Hematopoietic multipotent progenitor cell treated with erythropoietin and hydrocortisone succinate and interleukin-3 and kit ligand, for 8 days (in vitro differentiated cells): Measurements from ENCODE around the gene MYH6.
"Not testable (repeated sequence)": the region's sequence is repeated elsewhere in the genome, so short reads cannot be mapped to it uniquely, and the experiment has no call there.

Experiments used
- DNase-seq: peaks from one replicate; pipeline ENCODE4 v3.0.0-alpha.2; 2015

The MYH6 gene

DNA sequence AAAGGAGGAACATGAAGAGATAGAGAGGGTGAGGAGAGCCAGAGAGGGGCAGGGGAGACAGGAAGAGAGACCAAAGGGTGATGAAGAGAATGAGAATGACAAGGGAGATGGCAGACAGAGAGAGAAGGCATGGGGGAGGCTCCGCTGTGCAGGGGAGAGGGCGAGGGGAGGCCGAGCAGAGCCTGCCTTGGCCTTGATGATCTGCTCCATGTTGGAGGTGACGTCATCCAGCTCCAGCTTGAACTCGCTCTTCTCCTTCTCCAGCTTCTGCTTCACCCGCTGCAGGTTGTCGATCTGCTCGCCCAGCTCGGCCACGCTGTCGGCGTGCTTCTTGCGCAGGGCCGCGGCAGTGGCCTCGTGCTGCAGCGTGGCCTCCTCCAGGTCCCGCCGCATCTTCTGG lies 18.2 kb downstream of the MYH6 start:
- DNase-seq: not testable (repeated sequence)

DNA sequence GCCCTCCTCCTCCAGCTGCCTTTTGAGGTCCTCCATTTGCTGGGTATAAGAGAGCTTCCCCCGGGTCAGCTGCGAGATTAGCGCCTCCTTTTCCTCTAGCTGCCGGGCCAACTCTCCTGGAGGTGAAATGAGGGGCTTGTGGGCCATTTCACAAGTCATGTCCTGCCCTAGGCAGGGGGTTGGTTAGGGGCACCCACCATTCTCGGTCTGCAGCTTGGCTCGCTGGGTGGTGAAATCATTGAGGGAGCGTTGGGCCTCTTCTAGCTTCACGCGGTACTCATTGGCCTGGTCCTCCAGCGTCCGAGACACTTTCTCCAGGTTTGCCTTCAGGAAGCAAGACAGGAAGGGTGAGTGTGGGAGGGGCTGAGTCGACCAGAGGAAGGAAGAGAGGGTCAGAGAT lies 18.7 kb downstream of the MYH6 start:
- no peak for DNase-seq

DNA sequence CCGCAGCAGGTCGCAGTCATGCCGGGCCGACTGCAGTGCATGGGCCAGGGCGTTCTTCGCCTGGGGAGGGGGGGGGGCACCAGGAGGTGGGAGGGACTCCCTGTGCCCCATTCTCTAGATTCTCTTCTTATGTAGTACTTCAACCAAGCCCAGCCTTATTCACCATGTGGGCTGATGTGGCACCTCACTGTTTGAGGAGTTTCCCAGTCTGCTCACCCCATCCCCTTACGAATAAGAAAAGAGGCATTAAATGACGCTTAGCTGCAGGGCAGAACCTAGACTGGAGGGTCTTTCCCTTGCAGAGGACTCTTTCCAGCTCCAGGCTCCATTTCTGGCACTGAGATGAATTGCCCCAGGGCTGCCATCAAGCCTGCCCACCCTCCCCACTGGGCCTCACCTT lies 19.1 kb downstream of the MYH6 start:
- no peak for DNase-seq

DNA sequence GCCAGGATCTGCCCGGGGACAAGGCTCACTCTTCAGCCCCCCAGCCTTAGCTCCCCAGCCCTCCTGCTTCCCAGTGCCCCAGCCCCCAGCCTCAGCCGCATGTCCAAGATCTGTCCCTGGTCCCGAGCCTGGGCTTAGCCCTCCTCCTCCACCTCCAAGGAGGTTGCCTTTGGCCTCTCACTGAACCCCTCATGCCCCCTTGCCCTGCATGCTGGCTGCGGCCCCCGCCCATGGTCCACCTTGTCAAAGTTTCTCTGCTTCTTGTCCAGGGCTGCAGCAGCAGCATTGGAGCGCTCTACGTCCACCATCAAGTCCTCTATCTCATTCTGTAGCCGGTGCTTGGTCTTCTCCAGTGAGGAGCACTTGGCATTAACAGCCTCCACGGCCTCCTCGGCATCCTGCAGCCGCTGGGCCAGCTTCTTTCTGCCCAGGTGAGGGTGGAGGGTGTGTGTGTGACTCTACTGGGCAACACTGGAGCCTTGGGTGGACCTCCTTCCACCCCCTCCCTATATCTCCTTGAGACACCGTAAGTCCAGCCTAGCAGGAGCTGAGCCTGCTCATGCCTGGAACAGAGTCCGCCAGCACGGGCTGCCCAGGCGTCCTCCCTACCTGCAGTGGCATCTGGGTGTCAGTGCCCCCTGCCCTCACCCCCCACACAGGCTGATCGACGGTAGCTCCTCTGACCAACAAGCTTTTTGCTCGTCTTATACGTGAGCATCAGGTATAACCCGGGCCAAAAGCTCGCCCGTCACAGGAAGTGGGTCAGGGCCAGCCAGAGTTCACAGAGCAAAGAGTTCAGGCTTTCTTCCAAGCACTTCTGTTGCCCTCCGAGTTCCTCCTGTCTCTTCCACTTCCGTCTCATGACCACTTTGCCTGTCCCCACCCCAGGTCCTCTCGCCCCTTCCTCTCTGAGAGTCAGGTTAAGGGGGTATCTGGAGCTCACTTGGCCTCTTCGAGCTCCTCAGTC lies 19.9 kb downstream of the MYH6 start:
- no peak for DNase-seq

DNA sequence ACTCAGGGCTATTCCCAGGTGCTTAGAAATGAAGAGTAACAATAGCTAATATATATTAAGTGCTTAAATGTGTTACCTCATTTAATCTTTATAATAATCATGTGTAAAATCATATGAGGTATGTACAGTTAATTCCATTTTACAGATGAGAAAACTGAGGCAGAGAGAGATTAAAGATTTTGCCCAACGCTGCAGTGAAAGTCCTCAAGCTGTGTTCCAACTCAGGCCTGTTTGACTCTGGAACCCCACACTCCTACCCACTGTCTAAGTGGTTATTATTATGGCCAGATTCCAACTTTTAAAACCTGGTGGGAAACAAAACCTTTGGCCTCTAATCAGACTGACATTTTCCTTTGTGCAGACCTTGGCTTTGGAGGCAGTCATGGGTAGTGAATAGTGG lies 21.1 kb downstream of the MYH6 start:
- no peak for DNase-seq

DNA sequence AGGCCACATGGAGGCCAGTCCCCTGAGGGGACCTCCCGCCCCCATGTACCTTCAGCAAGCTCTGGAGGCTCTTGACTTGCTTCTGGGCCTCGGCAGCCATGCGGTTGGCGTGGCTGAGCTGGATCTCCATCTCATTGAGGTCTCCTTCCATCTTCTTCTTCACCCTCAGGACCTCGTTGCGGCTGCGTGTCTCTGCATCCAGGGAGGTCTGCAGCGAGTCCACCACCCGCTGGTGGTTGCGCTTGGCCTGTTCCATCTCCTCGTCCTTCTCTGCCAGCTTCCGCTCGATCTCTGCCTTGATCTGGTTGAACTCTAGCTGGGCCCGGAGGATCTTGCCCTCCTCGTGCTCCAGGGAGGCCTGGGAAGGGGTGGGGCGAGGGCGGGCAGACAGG lies 21.8 kb downstream of the MYH6 start:
- not testable (repeated sequence) for DNase-seq

DNA sequence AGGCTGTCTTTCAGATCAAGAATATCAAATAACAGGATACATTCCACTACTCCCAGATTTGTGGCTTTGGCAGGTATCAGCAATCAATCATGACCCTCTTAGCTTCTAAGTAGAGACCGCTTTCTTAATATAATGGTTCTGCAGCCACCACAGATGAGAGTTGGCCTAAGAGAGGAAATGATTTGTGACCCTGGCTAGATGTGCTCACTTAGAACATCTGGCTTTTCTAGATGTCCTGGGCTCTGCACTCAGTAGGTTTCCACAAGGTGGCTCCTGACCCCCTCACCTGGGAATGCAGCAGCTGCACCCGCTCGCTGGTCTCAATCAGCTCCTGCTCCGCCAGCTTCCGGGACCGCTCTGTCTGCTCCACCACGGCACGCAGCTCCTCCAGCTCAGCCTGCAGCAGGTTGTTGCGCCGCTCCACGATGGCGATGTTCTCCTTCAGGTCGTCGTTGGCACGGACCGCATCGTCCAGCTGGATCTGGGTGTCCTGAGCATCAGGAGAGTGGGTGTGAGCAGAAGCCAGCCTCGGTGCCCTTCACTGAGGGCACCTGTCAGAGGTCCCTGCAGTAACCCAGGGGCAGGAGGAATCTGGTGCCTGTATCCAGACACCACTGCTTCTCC lies 22.3 kb downstream of the MYH6 start:
- DNase-seq: no peak

DNA sequence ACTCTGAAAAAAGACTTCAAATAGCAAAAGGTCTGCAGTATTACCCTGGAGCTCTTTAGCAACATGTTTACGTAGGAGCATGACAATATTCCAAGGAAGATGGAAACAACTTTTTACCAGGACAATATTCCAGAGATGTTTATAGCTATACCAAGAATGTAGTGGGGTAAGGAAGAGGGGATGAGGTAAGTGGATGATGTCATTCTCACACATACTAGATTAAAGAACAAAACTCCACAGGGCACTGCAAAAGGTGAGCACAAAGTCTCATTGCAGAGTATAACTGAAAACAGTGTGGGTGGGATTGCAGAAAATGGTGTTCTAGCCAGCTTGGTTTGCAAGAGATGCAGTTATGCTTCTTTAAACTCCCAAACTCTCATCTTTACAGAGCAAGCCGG lies 22.8 kb downstream of the MYH6 start:
- no peak for DNase-seq

DNA sequence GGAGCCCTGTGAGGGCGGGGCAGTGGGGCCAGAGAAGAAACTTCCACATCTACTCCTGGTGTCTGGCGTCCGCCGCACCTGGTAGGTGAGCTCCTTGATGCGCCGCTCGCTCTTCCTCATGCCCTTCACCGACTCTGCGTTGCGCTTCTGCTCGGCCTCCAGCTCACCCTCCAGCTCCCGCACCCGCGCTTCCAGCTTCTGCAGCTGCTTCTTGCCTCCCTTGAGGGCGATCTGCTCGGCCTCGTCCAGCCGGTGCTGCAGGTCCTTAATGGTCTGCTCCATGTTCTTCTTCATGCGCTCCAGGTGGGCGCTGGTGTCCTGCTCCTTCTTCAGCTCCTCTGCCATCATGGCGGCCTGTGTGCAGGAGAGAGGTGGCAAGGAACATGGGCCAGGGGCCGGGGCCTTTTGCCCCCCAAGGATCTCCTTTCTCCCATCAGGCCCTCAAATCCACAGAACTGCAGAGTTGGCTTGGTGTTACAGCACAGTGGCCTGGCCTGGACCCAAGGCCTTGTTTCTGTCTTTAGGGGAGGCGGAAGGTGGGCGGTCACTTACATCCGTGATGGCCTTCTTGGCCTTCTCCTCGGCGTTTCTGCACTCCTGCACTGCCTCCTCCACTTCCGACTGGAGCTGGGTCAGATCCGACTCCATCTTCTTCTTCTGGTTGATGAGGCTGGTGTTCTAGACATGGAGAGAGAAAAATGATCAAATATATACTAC lies 23.6 kb downstream of the MYH6 start:
- DNase-seq: no peak

DNA sequence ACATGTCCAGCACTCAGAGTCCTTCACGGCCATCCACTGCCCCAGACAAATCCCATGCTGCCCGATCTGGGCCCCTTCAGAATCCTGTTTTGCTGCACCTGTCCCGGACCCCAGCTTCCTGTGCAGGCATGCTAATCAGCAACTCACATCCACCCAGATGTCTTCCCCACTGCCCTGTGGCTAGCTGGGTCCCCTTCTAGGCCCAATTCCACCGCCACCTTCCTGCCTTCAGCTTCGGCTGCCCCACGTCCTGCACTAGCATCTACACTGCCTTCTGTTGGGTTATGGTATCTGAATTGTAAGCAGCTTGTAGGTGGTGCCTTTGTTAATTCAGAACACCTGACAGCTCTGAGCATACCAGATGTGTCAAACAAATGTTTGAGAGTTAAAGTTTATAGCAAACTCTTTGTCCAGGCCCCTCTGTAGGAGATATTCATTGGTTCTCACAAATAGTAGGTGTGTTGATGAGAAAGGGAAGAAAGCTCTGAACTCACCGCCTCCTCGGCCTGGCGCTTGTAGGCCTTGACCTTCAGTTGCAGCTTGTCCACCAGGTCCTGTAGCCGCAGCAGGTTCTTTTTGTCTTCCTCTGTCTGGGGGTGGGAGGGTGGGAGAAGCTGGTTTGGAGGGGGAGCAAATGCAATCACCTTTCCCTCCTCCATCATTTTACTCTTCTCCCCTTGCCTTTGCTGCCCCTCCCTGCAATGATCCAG lies 25.2 kb downstream of the MYH6 start:
- no peak for DNase-seq

DNA sequence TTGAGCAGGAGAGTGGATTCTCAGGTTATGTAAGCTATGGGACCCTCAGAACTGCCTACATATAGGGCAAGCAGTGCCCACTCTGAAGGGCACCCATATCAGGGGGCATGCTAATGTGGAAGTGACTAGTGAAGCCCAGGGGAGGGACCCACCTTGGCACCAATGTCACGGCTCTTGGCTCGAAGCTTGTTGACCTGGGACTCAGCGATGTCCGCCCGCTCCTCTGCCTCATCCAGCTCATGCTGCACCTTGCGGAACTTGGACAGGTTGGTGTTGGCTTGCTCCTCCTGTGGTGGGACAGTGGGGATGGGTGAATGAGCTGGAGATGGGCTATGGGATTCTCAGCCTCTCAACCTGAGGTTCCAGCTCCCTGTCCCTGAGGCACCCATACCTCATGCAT lies 25.8 kb downstream of the MYH6 start:
- no peak for DNase-seq

DNA sequence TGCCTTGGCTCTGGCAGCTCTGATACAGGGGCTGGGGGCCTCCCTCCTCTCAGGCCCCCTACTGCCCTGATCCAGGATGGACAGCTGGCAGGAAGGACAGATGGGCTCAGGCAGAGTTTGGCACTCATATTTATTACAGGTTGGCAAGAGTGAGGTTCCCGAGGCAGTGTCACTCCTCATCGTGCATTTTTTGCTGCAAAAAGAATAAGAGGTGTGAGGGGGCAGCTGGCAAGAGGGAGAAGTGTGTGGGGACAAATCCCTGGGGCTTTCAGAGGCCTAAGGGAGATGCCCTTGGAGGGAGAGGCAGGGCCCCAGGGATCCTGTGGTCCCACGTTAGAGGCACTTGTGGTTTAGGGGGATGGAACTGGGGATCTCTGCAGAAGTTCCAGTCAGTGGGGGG lies 26.2 kb downstream of the MYH6 start:
- DNase-seq: no peak

DNA sequence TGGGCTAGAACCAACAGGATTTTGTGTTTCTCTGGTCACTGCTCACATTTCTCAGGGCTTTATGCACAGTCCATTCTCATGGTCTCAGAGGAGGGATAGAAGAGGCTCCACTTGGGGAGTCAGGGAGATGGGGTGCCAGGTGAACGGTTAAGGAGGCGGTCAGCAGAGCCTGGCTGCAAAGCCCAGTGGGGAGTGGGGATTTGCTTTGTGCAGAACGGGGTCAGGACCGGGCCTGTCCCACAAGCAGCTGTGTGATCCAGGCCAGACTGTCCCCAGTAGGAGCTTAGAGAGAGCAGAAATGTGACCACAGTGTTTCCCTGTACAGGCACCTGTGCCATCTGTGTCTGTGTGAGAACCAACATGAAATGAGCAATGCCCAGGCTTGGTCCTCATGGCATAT lies 27.1 kb downstream of the MYH6 start:
- DNase-seq: no peak

DNA sequence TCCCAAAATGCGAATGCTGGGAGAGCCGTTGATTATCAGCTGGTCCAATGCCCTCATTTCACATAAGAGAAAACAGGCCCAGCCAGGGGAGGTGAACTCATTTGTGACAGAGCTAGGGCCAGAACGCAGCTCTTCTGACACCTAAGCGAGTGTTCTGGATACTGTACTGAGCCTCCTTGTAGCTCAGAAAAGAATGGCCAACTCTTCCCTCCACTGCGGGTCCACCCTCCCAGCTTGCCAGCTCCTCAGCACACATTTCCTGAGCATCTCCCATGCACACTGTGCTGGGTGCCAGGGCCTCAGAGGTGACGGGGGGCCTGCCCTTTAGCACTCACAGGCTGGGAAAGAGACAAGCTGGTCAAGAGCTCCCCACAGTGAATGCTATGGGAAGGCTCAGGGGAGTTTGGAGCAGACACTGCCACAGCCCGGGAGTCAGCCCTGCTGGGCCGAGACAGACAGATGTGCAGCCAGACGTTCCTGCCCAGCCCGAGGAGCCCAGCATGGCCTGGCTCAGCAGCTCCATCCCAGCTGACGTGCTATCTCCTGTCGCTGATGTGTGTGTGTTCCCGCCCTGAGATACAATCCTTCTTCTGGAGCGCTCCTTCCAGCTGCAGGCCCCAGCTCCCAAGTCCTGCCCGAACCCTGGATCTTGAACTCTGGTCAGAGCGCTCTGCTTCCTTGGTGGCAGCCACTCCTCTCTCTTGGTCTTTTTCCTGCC lies 27.7 kb downstream of the MYH6 start:
- DNase-seq: no peak

DNA sequence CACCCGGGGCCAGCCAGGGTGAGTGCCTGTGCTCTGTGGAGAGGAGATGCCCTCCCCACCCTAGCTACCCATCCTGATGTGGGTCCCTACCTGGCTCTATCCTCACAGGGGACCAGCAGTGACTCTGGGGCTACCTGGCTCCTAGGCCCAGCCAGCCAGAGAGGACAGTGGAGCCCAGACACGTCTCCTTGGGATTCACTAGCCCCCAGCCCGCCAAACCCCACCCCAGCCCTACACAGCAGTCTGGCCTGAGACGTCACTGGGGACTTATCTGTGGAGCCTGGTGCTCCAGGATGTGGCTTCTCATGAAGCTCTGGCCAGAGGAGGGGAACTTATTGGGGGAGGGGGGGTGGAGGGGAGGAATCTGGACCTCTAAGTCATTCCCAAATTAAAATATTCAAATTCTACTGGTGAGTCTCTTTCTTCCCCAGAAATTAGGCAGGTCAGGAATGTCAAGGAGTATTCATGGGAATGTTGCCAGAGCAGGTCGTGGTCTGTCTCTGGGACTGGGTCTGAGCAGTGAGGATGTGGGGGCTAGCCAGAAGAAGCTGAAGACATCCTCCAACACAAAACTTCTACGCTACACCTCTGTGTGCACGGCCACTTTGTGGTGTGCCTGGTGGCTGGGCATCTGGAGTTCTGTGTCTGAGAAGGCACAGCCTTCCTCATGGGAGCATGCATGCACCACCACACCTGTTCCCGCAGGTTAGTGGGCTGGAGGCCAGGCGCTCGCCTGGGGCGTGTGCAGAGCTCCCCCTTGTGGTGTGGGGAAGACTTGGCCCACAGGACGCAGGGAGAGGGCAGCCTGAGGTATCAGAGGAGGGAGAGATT lies 28.5 kb downstream of the MYH6 start:
- peak; percentile 56 for DNase-seq

DNA sequence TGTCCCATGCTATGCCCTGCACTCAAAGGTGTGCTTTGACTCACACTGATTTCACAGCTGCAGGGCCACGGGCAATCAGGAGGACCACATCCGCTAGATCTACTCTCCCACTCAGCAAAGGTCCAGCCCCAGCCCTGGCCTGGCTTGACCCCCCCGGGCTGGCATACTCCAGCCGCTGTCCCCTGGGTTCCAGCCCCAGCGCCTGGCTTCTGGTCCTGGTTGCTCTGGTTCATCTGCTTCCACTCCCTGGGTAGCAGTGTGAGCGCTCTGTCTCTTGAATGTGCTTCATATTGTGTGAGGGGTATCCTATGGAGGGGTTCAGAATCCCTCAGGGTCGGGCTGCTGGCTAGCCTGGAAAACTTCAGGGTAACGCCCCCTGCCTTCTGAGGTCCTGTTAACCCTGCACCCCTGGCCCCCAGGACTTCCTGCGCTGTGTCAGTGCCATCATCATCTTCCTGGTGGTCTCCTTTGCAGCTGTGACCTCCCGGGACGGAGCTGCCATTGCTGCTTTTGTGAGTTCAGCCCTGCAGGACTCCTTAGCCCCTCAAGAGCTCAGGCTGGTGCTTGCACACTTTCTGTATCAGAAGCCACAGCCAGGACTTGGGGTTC lies 29.4 kb downstream of the MYH6 start:
- DNase-seq: no peak

DNA sequence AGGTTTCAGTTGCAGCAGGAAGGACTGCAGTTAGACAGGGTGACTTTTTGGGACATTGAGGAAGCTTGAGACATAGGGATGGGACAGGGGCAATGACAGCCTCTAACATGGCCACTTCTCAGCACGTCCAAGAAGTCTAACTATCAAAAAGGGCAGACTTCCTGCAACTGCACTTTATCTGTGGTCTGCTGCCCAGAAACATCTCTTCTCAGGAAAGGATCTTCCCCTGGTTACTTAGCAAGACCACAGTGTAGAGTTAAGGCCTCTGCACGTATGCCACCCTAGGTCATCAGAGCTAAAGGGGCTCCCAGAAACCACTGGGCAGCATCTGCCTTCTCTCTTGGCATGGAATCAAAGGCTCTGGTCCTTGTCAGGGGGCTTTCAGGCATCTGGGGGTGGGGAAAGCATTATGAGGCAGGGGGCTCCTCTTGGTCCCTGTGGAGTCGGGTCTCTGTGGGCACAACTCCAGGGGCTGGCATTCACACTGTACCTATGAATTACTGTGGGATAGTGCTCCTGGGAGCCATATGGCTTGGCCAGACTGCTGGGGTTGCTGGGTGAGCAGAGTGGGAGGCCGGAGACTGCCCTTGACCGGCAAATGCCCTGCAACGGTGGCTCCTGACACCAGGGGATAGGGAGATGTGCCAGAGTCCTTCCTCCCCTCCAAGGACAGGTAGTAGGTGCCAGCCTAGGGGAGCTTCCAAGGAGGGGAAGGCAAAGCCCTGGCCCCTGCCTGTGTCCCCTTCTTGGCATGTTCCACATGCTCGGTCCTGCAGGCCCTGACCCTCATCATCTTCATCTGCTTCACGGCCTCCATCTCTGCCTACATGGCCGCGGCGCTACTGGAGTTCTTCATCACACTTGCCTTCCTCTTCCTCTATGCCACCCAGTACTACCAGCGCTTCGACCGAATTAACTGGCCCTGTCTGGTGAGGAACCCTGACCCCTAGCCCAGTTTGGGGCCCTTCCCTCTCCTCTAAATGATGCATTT lies 30.2 kb downstream of the MYH6 start:
- peak; percentile 57 for DNase-seq

DNA sequence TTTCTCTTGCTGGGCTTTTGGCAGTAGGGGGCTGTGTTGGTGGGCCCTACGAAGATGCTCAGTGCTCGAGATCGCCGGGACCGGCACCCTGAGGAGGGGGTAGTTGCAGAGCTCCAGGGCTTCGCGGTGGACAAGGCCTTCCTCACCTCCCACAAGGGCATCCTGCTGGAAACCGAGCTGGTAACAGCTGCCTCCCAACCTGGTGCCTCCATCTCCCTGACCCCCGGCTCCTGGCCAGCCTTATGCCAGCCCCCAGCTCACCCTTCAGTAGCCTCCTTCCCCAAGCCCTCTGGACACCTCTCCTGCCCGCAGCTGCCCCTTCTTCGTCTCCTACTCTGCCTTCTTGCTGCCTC lies 30.9 kb downstream of the MYH6 start:
- no peak for DNase-seq

DNA sequence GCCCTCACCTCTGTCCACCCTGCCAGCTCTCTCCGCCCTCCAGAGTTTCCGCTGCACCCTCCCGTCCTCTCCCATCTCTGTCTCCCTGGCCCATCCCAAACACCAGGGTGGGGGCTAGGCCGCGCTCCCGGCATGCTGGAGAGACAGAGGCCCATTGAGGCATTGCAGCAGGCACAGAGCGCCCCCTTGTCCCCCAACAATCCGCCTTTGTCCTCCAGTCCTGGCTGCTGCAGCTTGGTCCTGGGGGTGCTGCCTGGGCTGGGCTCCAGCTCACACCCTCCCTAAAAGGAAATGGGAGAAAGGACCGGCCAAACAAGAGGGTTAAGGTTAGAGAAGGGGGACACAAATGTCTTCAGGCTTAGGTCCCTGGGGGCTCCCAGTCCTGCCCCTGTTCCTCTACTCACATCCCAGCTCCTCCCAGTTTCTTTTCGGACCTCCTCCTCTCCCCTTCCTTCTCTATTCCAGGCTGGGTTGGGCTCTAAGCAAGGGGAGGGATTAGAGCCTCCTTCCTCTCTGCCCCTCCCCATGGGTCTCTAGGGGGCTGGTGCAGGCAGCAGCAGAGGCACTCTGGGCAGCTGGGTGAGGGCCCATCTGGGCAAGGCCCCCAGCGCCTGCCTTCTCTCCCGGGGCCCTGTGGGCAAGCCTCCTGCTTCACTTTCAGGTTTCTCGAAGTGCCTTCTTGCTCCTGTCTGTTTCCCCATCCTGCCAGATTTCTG lies 31.4 kb downstream of the MYH6 start, which contains the start of gene CMTM5:
Gene CMTM5 (plus strand): TSS at position 565 of the 716 bp plus-strand sequence. CDS start 206 bp downstream, outside the sequence.
- DNase-seq: peak; percentile 25
